ENCODE data around the gene LRRC8E.

The LRRC8E gene

GRCh38 chr19:7868326-7868670 is 20.0 kb upstream of the LRRC8E start:
- no peak for DNase-seq (ENCODE audit: low spot score)

- peak; percentile 93 for DNase-seq (ENCODE audit: low spot score)
These were observed 19.4 kb upstream of the LRRC8E start for GRCh38 chr19:7868671-7869452.

GRCh38 chr19:7869453-7869909 is 18.8 kb upstream of the LRRC8E start:
- DNase-seq (ENCODE audit: low spot score): peak; percentile 81

- DNase-seq (ENCODE audit: low spot score): peak; percentile 73
These were observed 18.3 kb upstream of the LRRC8E start for GRCh38 chr19:7869910-7870511.

- peak; percentile 74 for DNase-seq (ENCODE audit: low spot score)
These were observed 17.5 kb upstream of the LRRC8E start for GRCh38 chr19:7870571-7871436.

GRCh38 chr19:7871437-7872305 is 16.6 kb upstream of the LRRC8E start:
- DNase-seq (ENCODE audit: low spot score): peak; percentile 91

GRCh38 chr19:7872306-7873204 is 15.8 kb upstream of the LRRC8E start:
- no peak for DNase-seq (ENCODE audit: low spot score)

GRCh38 chr19:7873304-7874075 is 14.8 kb upstream of the LRRC8E start:
- no peak for DNase-seq (ENCODE audit: low spot score)

- no peak for DNase-seq (ENCODE audit: low spot score)
These were observed 14.0 kb upstream of the LRRC8E start, which contains the start of gene PRR36 for GRCh38 chr19:7874076-7874896. TSS of gene PRR36 (minus strand) at chr19:7874390. CDS start at chr19:7873689, 701 bp downstream.

GRCh38 chr19:7874897-7875273 is 13.4 kb upstream of the LRRC8E start:
- no peak for DNase-seq (ENCODE audit: low spot score)

- no peak for DNase-seq (ENCODE audit: low spot score)
These were observed 11.0 kb upstream of the LRRC8E start for GRCh38 chr19:7877249-7877836.

GRCh38 chr19:7879111-7879807 is 9.1 kb upstream of the LRRC8E start:
- no peak for DNase-seq (ENCODE audit: low spot score)

- no peak for DNase-seq (ENCODE audit: low spot score)
These were observed 8.5 kb upstream of the LRRC8E start for GRCh38 chr19:7879836-7880235.

- no peak for DNase-seq (ENCODE audit: low spot score)
These were observed 6.4 kb upstream of the LRRC8E start for GRCh38 chr19:7881910-7882309.

GRCh38 chr19:7883105-7883504 is 5.2 kb upstream of the LRRC8E start:
- DNase-seq (ENCODE audit: low spot score): no peak

GRCh38 chr19:7883796-7884570 is 4.3 kb upstream of the LRRC8E start:
- no peak for DNase-seq (ENCODE audit: low spot score)

- no peak for DNase-seq (ENCODE audit: low spot score)
These were observed 2.5 kb upstream of the LRRC8E start for GRCh38 chr19:7885818-7886217.

Measured in LoVo (cell line).